ENCODE data around the gene SRSF10.
"Not testable (repeated sequence)": the region's sequence is repeated elsewhere in the genome, so short reads cannot be mapped to it uniquely, and the experiment has no call there.

Gene SRSF10

GRCh38 chr1:24008574-24009184 lies 28.6 kb upstream of the SRSF10 start:
- not testable (repeated sequence) for H3K4me3 Mint-ChIP-seq; DNase-seq (ENCODE audit: low spot score in 2 of 2); ATAC-seq (ENCODE audit: low read depth); H3K9me3 Mint-ChIP-seq; H3K36me3 Mint-ChIP-seq; H3K4me1 Mint-ChIP-seq; H3K27ac Mint-ChIP-seq
- peaks cover 11% of the 10 kb centered on the region for H3K27me3 Mint-ChIP-seq

GRCh38 chr1:24007079-24007478 lies 27.0 kb upstream of the SRSF10 start:
- H3K36me3 Mint-ChIP-seq = no peaks in the 10 kb centered on the region
- H3K4me1 Mint-ChIP-seq = peaks cover 12% of the 10 kb centered on the region
- no peak overlapping the region for H3K4me3 Mint-ChIP-seq
- DNase-seq (ENCODE audit: low spot score in 2 of 2) = no peak
- no peak overlapping the region for H3K27ac Mint-ChIP-seq
- peaks cover 7% of the 10 kb centered on the region for H3K27me3 Mint-ChIP-seq
- ATAC-seq (ENCODE audit: low read depth) = no peak
- no peaks in the 10 kb centered on the region for H3K9me3 Mint-ChIP-seq

GRCh38 chr1:24005163-24005562 lies 25.0 kb upstream of the SRSF10 start:
- Mint-ChIP-seq H3K27ac (no peak overlapping the region), H3K36me3 (no peaks in the 10 kb centered on the region), H3K4me3 (no peak overlapping the region), H3K9me3 (no peaks in the 10 kb centered on the region), H3K27me3 (peaks cover 4% of the 10 kb centered on the region), H3K4me1 (peaks cover 10% of the 10 kb centered on the region)
- DNase-seq (ENCODE audit: low spot score in 2 of 2) = no peak
- no peak for ATAC-seq (ENCODE audit: low read depth)

GRCh38 chr1:24004132-24004531 lies 24.0 kb upstream of the SRSF10 start:
- Mint-ChIP-seq H3K27ac (no peak overlapping the region), H3K36me3 (no peaks in the 10 kb centered on the region)

GRCh38 chr1:24003331-24003972 lies 23.3 kb upstream of the SRSF10 start:
- Mint-ChIP-seq H3K4me1 (peaks cover 10% of the 10 kb centered on the region), H3K36me3 (no peaks in the 10 kb centered on the region), H3K4me3 (no peak overlapping the region), H3K9me3 (no peaks in the 10 kb centered on the region), H3K27me3 (peaks cover 2% of the 10 kb centered on the region), H3K27ac (no peak overlapping the region)
- DNase-seq (ENCODE audit: low spot score in 2 of 2) (no peak), ATAC-seq (ENCODE audit: low read depth) (peak; percentile 92)

More at GRCh38 chr1:24004132-24004531, 24.0 kb upstream of the SRSF10 start:
- H3K27me3 Mint-ChIP-seq = peaks cover 2% of the 10 kb centered on the region
- peaks cover 10% of the 10 kb centered on the region for H3K4me1 Mint-ChIP-seq
- DNase-seq (ENCODE audit: low spot score in 2 of 2) = no peak
- H3K4me3 Mint-ChIP-seq = no peak overlapping the region
- H3K9me3 Mint-ChIP-seq = no peaks in the 10 kb centered on the region
- ATAC-seq (ENCODE audit: low read depth) = no peak

- H3K27me3 Mint-ChIP-seq = peaks cover 2% of the 10 kb centered on the region
- no peak overlapping the region for H3K4me3 Mint-ChIP-seq
- ATAC-seq (ENCODE audit: low read depth) = no peak
- no peaks in the 10 kb centered on the region for H3K9me3 Mint-ChIP-seq
- H3K27ac Mint-ChIP-seq = no peak overlapping the region
- H3K36me3 Mint-ChIP-seq = no peaks in the 10 kb centered on the region
- peaks cover 10% of the 10 kb centered on the region for H3K4me1 Mint-ChIP-seq
- DNase-seq (ENCODE audit: low spot score in 2 of 2) = no peak
Observed at GRCh38 chr1:24002695-24003094, 22.6 kb upstream of the SRSF10 start.

- peaks cover 2% of the 10 kb centered on the region for H3K27me3 Mint-ChIP-seq
- no peaks in the 10 kb centered on the region for H3K9me3 Mint-ChIP-seq
- H3K4me1 Mint-ChIP-seq = peaks cover 10% of the 10 kb centered on the region
- H3K4me3 Mint-ChIP-seq = no peak overlapping the region
- no peak overlapping the region for H3K27ac Mint-ChIP-seq
- no peaks in the 10 kb centered on the region for H3K36me3 Mint-ChIP-seq
- DNase-seq (ENCODE audit: low spot score in 2 of 2) = no peak
- ATAC-seq (ENCODE audit: low read depth) = no peak
Observed at GRCh38 chr1:23999156-23999671, 19.1 kb upstream of the SRSF10 start.

- no peaks in the 10 kb centered on the region for H3K36me3 Mint-ChIP-seq
- peaks cover 2% of the 10 kb centered on the region for H3K4me1 Mint-ChIP-seq
- H3K27ac Mint-ChIP-seq = no peak overlapping the region
- ATAC-seq (ENCODE audit: low read depth) (no peak), DNase-seq (ENCODE audit: low spot score in 2 of 2) (no peak)
- no peaks in the 10 kb centered on the region for H3K9me3 Mint-ChIP-seq
- peaks cover 2% of the 10 kb centered on the region for H3K27me3 Mint-ChIP-seq
- no peak overlapping the region for H3K4me3 Mint-ChIP-seq
Observed at GRCh38 chr1:23997812-23998211, 17.7 kb upstream of the SRSF10 start.

GRCh38 chr1:23996700-23997229 lies 16.6 kb upstream of the SRSF10 start:
- H3K27ac Mint-ChIP-seq = no peak overlapping the region
- ATAC-seq (ENCODE audit: low read depth) (no peak), DNase-seq (ENCODE audit: low spot score in 2 of 2) (no peak)
- H3K9me3 Mint-ChIP-seq = no peaks in the 10 kb centered on the region
- H3K4me3 Mint-ChIP-seq = no peak overlapping the region
- peaks cover 2% of the 10 kb centered on the region for H3K27me3 Mint-ChIP-seq
- peaks cover 2% of the 10 kb centered on the region for H3K4me1 Mint-ChIP-seq
- no peaks in the 10 kb centered on the region for H3K36me3 Mint-ChIP-seq

GRCh38 chr1:23995431-23995837 lies 15.3 kb upstream of the SRSF10 start:
- Mint-ChIP-seq H3K9me3 (no peaks in the 10 kb centered on the region), H3K36me3 (no peaks in the 10 kb centered on the region), H3K27ac (no peak overlapping the region), H3K4me1 (peaks cover 5% of the 10 kb centered on the region), H3K4me3 (no peak overlapping the region), H3K27me3 (peaks cover 2% of the 10 kb centered on the region)
- DNase-seq (ENCODE audit: low spot score in 2 of 2) (no peak), ATAC-seq (ENCODE audit: low read depth) (peak; percentile 35)

- H3K27ac Mint-ChIP-seq; H3K27me3 Mint-ChIP-seq; H3K36me3 Mint-ChIP-seq; DNase-seq (ENCODE audit: low spot score in 2 of 2); H3K4me3 Mint-ChIP-seq; H3K9me3 Mint-ChIP-seq; H3K4me1 Mint-ChIP-seq: not testable (repeated sequence)
- peak; percentile 48 for ATAC-seq (ENCODE audit: low read depth)
Observed at GRCh38 chr1:23992011-23992410, 11.9 kb upstream of the SRSF10 start.

- H3K36me3 Mint-ChIP-seq = no peaks in the 10 kb centered on the region
- no peak overlapping the region for H3K4me3 Mint-ChIP-seq
- ATAC-seq (ENCODE audit: low read depth) (no peak), DNase-seq (ENCODE audit: low spot score in 2 of 2) (no peak)
- no peaks in the 10 kb centered on the region for H3K9me3 Mint-ChIP-seq
- H3K27ac Mint-ChIP-seq = no peak overlapping the region
- H3K27me3 Mint-ChIP-seq = no peaks in the 10 kb centered on the region
- peaks cover 3% of the 10 kb centered on the region for H3K4me1 Mint-ChIP-seq
Observed at GRCh38 chr1:23989263-23989662, 9.1 kb upstream of the SRSF10 start.

GRCh38 chr1:23987038-23987437 lies 6.9 kb upstream of the SRSF10 start:
- not testable (repeated sequence) for H3K4me3 Mint-ChIP-seq; H3K9me3 Mint-ChIP-seq; DNase-seq (ENCODE audit: low spot score in 2 of 2); H3K27ac Mint-ChIP-seq; H3K27me3 Mint-ChIP-seq; H3K4me1 Mint-ChIP-seq; H3K36me3 Mint-ChIP-seq; ATAC-seq (ENCODE audit: low read depth)

GRCh38 chr1:23984417-23985186 lies 4.5 kb upstream of the SRSF10 start:
- Mint-ChIP-seq H3K4me1 (peaks cover 5% of the 10 kb centered on the region), H3K36me3 (no peaks in the 10 kb centered on the region), H3K27ac (no peak overlapping the region), H3K9me3 (no peaks in the 10 kb centered on the region), H3K27me3 (no peaks in the 10 kb centered on the region), H3K4me3 (no peak overlapping the region)
- no peak for ATAC-seq (ENCODE audit: low read depth)
- no peak for DNase-seq (ENCODE audit: low spot score in 2 of 2)

Data from memory B cell (primary cell).